Hematopoietic multipotent progenitor cell (in vitro differentiated cells): ENCODE measurements around the gene ATM. TPM values are rescaled to one million over a fixed set of nuclear protein-coding genes. Genes with fewer than 3 reads are reported as not detected.

Source experiments
- DNase-seq, 3 donors: peaks; one replicate each; pipeline ENCODE4 v3.0.0-alpha.2; 2011 to 2015; ENCODE audit warnings: low read depth in 2 of 3, low spot score in 2 of 3
- total RNA-seq: library from RNA; depleted of rRNA; stranded (reverse); fragments of >200 nt; gene quantifications from one replicate; pipeline ENCODE4 v1.2.3, GENCODE V29; 2012

ATM gene
- total RNA-seq, 1 donor: 18.6 TPM

DNA sequence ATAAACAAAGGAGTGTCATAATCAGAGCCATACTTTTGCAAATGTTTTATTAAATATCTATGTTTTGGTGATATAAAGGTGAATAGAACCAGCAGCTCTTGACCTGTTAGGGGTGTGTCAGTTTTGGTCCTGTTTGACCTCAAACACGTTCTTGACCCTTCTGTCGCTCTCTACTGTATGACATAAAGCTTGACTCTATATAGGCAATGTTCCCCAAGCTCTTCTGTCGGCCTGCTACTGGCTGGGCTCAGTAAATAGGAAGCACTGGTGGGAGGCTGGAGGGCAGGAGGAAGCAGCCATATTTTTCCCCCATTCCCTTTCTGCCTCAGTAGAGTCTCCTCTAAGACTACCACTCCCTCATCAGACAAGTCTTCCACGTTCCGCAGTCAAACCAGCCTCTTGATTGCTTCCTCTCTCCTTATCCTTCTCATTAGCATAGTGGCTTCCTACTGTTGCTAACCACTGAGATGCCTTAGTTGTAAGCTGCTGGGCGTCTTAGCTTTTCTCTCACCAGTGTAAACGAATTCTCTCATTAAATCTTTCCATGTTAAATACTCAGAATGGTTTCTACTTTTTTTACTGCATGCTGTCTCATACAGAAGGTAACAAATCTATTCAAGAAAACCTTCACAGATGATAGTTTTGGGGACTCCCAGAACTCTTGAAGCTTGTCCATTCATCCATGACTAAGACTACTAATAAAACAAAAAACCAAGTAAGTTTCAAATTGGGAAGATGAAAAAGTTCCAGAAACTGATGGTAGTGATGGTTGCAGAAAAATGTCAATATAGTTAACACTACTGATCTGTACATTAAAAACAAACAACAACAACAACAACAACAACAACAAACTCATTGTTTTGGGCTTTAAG lies 3.7 kb upstream of the ATM start:
- DNase-seq: no peak

DNA sequence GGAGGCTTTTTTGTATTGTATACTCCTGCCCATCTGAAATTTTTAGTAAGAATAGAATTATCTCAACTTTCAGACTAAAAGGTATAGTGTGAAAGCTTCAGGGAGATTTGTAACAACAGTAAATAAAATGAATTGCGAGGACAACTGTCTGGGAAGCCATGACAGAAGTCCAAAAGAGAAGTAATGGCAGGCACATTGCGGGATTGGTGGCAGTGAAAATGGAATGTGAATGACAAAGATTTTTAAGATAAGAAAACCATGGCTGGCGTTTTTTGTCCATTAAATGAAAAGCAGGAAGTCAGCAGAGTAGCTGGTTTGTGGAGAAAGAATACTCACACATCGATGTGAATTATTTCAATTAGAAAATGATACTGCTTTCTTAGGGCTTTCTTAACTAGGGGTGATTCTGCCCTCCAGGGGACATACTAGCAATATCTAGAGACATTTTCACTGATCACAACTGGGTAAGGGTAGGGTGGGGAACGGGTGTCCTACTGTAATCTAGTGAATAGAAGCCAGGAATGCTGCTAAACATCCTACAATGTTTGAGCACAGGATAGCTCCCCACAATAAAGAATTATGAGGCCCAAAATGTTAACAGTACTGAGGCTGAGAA lies 2.0 kb upstream of the ATM start:
- peak in 1 of 3 donors; percentile 51 for DNase-seq

DNA sequence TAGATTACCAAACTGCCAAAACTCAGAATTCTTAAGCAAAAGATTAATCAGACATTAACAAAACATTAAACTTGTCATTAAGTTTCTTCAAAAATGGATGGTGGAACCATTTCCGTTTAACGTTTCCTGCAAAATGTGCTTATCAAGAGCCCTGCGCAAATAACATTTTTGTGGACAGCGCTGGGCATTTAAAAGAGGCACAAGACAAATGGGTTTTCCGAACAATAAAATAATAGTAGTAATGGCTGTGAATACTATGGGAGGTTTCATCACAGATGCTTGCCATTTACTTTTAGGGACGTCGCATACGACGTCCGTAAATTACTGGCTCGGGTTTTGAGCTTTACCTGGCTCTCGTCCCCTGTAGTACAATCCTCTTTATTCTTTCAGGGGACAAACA lies 1.5 kb upstream of the ATM start:
- DNase-seq: peak in 2 of 3 donors; percentile 42 to 65

DNA sequence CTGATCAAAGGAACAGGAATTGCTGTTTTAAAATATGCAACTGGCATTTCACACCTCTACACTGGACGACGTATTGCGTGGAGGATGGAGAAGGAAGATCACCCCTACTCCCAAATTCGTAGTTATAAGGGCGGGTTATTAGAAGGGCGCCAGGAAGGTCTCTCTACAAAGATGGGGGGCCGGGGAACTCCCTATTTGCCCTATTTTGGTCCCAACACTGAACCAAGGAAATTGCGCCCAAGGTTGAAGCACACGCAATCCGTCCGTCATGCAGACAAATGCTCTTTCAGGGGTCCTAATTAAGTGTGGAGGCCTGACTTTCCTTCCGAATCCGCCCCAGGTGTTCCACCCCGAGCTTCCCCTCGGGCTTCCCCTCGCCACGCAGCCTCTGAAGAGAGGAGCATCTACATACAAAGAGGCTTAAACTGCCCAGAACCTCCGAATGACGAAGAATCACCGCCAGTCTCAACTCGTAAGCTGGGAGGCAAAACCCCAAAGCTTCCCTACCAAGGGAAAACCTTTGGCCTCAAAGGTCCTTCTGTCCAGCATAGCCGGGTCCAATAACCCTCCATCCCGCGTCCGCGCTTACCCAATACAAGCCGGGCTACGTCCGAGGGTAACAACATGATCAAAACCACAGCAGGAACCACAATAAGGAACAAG lies 825 bp upstream of the ATM start:
- no peak for DNase-seq

DNA sequence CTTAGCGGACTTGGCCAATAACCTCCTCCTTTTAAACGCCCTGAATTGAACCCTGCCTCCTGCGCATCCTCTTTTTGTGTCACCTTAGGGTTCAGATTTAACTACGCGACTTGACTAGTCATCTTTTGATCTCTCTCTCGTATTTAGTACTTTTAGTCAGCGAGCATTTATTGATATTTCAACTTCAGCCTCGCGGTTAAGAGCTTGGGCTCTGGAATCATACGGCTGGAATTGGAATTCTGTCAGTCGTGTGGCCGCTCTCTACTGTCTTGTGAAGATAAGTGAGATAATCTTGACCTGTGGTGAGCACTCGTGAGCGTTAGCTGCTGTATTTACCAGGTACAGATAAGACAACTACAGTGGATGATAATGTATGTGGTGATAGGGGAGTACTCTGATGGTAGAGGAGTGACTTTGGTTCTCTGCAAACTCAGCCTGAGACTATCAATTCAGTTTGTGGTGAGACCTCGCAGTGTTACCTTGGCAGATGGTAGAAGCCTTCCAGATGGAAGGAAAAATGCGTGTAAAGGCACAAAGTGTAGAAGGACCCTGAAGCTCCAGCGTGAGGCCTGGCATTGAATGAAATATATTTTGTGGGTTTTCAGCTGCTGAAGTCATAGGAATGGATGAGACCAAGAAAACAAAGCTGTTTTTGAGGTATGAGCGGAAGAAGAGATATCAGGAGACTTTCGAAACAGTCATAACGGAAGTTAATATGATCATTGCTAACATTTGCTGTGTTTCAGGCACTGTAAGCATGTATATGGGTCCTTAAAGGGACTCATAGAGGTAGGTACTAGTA lies 682 bp downstream of the ATM start:
- no peak for DNase-seq

DNA sequence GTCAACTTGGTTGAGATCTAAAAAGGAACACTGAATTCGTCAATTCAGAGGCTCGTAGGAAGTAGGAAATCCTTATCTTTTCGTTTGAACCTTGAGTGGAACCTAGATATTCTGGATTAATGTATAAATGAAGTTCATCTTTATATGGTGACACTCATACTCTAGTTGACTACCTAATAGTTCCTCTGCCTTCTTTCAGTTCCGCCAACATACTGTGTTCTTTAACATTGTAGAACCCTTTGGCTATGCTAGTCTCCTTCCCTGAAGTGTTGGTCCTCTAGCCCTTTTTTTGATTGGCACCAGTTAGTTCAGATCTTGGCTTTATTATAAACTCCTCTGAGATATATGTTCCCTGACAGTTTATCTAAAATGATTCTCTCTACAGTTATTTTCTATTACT lies 1.5 kb downstream of the ATM start:
- no peak for DNase-seq

DNA sequence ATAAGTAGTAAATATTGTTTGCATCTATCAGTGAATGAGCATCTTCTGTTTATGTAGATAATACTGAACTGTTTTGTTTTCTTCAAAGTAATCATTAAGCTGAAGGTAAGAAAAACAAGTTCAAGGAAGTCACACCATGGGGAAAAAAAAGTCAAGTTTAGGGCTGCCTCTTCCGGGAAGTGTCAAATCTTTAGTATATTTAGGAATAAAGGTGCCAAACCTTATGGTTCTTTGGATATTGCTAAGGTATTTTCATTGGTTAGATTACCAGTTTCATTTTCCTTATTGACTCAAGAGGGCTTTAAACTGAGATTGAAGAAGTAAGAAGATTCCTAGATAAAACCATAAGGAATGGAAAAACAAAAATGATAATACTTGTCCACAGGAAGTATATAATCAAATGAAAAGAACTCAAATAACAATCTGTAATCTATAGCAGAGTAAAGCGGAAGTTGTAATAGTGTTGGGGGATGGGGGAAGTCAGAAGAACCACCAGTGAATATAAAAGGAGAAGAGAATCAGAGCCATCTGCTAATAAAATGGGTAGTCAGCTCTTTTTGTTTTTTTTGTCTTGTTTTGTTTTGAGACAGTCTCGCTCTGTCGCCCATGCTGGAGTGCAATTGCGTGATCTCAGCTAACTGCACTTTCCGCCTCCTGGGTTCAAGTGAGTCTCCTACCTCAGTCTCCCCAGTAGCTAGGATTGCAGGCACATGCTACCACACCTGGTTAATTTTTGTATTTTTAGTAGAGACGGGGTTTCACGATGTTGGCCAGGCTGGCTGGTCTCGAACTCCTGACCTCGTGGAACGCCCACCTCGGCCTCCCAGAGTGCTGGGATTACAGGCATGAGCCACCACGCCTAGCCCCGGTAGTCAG lies 2.3 kb downstream of the ATM start:
- DNase-seq: peak in 1 of 3 donors; percentile 25

DNA sequence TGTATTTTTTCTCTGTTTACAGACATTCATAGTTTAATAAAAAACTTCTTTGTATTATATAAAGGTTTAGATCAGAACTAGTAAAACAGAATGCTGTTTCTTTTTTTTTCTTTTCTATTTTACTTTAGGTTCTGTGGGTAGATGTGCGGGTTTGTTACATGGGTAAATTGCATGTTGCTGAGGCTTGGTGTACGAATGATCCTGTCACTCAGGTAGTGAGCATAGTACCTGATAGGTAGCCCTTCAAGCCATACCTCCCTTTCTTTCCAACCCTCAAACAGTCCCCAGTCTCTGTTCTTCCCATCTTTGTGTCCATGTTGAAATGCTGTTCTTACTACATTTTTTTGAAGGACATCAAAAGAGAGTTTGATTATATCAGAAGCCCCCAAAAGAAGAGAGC lies 3.2 kb downstream of the ATM start:
- no peak for DNase-seq

DNA sequence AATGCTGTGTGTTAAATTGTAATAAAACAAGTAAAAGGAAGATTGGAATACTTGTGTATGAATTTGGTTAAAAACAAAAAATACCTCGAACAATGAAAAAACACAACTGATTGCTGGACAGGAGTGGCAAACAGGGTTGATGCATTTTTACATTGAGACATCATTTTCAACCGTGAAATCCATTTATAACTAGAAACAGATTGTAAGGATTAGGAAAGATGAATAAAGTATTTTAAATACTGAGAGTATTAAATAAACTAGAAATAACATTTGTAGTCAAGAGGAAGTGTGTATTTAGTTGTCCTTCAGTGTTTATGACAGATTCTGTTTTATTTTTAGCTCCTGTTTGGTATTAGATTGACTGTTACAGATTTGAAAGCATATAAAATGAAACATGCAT lies 5.4 kb downstream of the ATM start:
- no peak for DNase-seq

DNA sequence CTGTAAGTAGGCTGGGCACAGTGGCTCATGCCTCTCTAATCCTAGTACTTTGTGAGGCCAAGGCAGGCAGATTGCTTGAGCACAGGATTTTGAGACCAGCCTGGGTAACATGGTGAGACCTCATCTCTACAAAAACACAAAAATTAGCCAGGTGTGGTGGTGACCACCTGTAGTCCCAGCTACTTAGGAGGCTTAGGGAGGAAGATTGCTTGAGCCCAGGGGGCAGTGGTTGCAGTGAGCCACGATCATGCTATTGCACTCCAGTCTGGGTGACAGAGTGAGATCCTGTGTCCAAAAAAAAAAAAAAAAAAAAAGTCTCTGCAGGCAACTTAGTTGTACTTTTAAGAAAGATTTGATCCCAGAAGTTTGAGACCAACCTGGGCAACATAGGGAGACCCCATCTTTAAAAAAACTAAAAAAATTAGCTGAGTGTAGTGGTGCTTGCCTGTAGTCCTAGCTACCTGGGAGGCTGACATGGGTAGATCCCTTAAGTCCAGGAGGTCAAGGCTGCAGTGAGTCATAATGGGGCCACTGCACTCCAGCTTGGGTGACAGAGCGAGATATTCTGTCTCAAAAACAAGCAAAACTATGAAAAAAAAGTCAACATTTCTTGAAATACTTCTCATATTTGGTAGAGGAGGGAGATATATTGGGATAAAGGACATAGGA lies 10.5 kb downstream of the ATM start:
- DNase-seq: no peak

DNA sequence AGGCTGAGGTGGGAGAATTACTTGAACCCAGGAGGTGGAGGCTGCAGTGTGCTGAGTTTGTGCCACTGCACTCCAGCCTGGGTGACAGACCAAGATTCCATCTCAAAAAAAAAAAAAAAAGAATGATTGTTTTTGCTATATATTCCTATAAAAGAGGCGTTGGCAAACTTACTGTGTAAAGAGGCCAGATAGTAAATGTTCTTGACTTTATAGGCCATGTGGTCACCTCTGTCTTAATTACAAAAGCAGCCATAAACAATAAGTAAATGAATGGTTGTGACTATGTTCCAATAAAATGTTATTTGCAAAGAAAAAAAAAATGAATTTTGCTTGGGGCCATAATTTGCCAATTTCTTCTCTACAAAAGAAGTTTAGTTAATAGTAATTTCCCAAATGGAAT lies 12.3 kb downstream of the ATM start:
- no peak for DNase-seq

DNA sequence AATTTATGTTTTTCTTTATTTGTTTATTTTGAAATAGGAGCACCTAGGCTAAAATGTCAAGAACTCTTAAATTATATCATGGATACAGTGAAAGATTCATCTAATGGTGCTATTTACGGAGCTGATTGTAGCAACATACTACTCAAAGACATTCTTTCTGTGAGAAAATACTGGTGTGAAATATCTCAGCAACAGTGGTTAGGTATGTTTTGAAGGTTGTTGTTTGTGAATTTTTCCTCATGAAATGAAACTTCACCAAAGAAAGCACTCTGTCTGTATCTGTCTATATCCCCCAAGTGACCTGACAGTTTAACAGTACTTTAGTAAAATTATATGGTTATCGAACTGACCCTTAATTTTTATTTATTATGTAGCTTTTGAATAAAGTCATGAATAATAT lies 12.8 kb downstream of the ATM start:
- no peak for DNase-seq

DNA sequence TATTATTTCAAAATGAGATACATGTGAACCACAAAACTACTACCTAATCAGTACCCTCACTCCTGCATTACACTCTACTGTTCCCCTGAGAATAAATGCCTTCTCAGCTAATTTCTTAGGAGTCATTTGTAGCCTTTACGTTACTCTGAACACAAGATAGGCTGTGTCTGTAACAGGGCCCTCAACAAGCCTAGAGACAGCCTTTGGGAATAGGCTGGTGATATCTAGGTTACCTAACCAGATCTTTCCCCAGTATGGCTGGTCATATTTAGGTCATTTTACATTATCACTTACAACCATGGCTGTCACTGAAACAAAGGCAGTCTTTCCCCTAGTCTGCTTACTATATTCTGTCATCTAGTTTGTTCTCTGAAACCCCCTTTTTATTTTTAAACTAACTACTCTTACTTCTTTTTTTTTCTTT lies 14.2 kb downstream of the ATM start:
- no peak for DNase-seq

DNA sequence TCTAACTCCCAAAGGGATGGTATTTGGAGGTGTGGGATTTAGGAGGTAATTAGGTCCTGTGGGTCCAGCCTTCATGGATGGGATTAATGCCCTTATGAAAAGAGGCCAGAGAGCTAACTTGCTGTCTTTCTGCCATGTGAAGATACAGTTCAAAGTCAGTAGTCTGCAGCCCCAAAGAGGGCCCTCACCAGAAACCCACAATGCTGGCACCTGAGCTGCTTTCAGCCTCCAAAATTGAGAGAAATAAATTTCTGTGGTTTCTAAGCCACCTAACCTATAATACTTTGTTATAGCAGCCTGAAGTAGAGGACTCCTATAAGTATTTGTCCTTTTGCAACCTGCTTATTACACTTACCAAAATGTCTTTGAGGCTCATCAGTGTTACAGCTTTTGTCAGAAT lies 16.2 kb downstream of the ATM start:
- no peak for DNase-seq

DNA sequence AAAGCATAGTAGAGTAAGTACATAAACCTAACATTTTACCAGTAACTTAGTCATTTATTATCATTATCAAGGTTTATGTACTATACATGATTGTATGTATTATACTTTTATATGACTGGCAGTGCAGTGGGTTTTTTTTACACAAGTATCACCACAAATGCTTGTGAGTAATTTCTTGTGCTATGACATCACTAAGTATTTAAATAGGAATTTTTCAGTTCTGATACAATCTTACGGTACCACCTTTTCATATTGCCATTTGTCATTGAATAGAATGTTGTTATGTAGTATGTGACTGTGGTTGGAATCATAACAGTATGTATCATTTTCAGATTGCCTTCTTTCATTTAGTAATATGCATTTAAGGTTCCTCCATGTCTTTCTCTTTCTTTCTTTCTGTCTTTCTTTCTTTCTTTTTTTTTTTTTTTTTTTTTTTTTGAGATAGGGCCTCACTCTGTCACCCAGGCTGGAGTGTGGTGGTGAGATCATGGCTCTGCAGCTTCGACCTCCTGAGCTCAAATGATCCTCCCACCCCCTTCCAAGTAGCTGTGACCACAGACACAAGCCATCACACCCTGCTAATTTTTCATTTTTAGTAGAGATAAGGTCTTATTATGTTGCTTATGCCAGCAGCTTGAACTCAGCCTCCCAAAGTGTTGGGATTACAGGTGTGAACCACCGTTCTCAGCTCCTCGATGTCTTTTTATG lies 18.6 kb downstream of the ATM start:
- DNase-seq: no peak

DNA sequence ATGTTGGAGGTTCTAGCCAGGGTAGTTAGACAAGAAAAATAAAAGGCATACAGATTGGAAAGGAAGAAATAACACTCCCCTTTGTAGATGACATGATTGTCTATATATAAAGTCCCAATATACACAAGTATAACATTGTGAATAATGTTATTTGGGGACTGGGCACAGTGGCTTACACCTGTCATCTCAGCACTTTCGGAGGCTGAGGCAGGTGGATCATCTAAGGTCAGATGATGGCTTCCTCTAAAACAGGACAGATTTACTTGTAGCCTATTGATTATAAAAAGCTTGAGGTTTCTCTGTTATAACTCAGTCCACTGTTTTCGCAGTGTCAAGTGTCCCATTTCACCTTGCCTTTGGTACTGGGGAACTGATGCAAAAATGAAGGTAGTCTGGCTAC lies 19.6 kb downstream of the ATM start:
- DNase-seq: no peak

DNA sequence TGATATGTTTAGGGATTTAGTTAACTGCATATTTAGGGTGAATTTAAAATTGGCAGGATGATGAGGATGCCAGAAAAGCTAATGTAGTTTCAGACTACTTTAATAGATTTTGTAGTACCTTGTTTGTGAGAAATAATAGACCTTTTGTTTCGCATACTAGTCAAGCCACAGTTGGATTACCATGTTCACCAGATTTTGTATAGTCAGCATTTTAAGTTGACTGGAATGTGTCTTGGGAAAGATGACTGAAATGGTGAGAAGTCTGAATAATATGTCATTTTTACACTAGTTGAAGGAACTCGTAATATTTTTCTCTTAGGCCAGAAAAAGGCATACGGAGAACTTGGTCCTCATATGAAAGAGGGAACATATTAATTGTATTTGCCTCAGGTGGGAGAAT lies 23.4 kb downstream of the ATM start:
- no peak for DNase-seq

DNA sequence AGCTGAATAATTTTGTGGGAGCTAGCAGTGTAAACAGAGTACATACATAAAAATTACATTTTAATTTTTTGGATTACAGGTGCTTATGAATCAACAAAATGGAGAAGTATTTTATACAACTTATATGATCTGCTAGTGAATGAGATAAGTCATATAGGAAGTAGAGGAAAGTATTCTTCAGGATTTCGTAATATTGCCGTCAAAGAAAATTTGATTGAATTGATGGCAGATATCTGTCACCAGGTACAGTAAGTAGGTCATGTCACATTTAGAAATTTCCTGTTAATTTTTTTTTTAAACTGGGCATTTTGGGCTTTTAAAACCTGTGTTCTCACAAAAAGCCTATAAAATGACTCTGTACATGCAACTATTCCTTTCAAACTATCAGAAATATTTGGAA lies 24.0 kb downstream of the ATM start:
- no peak for DNase-seq

DNA sequence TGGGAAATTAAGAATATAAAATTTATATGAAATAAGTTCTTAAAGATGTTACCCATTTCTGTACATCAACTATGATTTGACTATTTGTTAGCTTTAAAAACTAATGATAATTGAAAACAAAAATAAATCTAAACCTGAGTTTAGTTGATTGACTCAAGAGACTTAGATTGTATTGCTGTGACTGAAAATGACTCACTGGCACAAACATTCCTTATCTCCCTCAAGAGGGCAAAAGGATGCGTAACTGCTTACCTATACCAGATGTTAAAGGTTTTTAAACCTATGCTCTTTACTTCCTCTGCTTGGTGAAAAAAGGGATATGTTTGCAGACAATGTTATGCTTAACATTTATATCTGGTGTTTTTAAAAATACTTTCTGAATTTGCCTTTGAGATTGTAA lies 30.3 kb downstream of the ATM start:
- DNase-seq: no peak
